HG02852 (cell line): ENCODE measurements around the gene ARMC2.

Experiments
- ATAC-seq: cut with Tn5 transposase; IDR thresholded peaks from one replicate; pipeline ENCODE4 v1.9.1; 2021; ENCODE audit warnings: mild to moderate bottlenecking, moderate library complexity; ENCODE audit not compliant: unreplicated experiment

ARMC2 gene

DNA sequence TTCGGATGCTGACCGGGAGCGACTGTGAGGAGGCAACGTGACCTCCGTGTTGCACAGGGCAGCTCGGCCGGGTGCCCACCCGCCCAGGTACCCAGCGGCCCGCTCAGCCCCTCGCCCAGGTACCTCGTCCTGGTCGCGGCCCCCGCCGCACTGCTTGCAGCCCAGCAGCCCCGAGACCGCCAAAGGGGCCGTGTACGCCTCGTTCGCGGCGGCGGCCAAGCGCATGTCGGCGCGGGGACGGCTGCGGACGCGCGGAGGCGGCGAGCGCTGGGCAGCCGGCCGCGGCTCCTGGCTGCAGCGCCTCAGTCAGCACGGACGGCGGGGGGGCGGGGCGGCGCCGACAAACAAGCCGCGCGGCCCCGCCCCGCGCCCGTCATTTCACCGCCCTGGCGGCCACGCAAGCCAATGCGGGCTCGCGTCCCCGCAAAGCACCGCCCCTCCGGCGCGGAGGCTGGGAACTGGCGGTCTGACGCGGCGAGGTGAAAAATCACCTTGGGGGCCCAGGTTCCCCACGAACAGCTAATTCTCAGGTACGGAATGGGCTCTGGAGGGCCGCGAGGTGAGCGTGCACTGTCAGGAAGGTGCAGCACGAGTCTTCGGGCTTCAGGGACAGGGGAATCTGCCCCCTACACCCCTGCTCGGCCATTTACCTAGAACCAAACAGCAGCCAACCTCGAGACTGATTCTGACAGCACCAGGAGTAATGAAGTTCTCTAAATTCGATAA is 161.2 kb downstream of the ARMC2 start:
- ATAC-seq = peak; percentile 95

DNA sequence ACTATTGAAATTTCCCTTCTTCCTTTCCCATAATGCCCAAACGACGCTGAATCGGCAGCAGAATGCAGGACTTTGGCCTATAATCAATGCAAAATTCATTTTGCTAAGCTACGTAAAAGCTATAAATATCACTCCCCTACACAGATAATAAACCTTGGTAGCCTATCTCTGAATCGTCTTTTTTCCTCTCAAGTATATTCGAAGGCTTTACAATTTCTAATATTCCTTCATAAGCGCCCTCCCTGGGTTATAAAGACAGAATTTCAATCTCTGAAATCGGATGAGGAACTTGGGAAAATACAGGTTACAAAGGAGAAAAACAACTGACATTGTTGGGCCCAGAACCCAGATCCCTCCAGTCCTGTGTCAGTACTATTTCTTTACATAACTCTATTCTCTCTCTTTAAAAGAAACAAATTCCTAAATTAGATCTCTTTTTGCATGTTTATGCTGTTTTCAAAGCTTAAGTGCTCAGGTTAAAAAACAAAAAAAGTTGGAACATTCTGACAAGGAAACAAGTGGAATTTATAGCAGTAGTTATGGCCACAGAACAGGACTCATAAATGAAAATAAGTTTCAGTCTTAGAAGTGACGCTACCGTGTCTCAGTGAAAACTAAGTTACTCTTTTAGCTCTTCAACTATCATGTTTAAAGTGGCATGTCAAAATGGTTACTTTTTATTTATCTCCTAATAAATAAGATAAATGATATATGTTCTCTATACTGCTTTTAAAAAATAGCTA is 161.9 kb downstream of the ARMC2 start:
- no peak for ATAC-seq

DNA sequence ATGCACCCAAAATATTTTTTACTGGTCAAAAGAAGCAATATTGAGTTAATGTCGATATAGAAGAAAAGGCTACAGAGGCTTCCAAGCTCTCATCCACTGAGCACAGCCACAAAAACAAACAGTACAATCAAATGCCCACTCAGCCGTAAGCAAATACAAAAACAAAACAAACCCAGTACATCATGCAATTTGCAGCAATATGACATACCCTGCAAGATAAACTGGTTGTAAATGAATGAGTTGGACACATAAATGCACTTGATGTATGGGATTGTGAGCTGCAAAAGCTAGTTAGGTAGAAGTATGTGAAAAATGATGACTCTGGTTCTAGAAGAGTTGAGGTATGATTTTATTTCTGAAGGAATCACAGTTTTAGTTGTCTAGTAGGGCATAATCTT is 162.5 kb downstream of the ARMC2 start:
- ATAC-seq = no peak

DNA sequence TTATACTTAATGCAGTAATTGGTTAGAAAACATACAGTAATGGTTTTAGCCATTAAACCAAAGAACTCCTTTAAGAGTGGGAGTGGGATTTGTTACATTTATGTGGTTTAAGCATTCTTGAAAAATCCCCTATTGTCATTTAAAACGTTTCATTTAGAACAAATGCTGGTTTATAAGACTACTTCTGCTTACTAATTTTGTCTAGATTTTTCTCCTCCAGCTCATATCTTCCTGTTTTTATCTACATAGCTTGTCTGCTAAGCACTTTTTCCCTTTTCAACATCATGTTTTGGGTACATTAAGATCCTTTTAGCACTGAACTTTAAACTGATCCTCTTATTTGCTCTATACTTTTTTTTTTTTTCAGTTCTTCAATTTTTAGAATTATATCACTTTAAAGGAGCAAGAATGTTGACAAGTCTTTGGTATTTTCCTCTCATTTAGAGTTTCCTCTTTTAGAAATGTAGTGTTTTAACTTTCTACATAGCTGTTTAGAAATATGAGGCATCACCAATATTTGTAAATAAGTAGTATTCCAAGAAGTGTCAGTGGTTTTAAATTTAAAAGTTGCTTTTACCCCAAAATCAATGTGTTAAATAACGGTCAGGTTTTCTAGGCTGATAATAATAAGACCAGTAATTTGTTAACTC is 165.6 kb downstream of the ARMC2 start:
- no peak for ATAC-seq

DNA sequence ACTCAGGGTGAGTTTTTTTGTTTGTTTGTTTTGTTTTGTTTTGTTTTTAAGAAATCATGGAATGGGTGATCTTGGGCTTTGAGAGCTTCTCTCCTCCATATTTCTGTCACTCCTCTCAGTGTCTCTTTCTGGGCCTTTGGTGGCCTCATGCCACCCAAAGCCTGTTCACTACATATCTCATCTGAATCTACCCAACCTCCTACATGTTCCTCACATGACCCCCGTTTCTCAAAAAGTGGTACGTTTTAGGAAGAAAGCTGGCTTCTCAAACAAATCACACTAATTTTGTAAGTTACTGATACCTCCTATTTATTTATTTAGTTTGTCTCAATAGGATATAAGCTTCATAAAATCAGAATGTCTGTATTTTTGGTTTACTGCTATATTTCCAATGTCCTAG is 166.4 kb downstream of the ARMC2 start:
- ATAC-seq = no peak

DNA sequence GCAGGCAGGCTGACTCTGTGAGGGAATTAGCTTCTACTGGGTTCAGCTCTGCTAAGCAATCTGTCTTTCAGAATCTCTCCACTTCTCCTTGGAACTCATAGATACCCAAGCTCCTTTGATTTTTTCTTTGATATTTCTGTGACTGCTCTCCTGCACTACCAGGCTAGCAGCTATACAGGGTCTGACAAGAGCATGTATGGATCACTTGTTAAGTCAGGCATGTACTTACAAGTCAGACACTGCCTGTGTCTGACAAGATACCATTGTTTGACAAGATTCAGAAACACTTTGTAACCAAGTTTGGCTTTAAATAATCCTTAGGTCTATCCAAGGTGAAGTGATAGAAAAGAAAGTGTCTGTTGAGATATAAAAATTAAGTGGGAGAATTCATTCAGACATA is 167.0 kb downstream of the ARMC2 start:
- no peak for ATAC-seq

DNA sequence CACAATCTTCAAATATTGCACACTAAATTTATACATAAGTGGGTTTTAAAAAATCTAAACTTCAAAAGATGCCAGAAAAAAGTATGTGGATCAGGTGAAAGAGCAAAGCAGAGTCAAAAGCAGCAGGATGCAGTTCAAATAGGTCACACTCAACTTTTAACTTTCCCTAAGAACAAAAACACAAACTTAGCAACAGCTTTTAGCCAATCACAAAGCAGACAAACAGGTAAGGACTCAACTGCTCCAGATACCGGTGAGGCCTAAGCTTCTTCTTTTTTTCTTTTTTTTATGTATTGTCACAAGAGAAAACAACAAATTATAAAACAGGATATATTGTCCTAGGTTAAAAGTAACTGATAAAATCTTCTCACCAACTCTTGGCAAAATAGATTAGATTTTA is 171.7 kb downstream of the ARMC2 start:
- ATAC-seq = no peak

DNA sequence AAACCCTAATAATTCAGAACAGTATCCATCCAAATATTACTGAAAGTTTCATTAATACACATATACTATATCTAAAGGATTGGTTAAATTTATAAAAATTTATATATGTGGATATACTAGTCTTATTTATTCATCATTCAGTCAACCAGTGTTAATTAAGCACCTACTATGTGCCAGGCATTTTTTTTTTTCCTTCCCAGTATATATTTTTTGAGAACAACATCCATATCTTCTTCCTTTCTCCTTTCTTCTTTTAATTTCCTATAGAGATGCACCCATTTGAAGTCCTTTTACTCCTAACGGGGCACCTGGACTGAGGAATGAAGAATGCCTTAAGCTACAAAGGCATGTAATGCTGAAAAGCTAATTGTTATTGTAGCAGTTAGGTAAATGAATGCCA is 173.6 kb downstream of the ARMC2 start:
- no peak for ATAC-seq

DNA sequence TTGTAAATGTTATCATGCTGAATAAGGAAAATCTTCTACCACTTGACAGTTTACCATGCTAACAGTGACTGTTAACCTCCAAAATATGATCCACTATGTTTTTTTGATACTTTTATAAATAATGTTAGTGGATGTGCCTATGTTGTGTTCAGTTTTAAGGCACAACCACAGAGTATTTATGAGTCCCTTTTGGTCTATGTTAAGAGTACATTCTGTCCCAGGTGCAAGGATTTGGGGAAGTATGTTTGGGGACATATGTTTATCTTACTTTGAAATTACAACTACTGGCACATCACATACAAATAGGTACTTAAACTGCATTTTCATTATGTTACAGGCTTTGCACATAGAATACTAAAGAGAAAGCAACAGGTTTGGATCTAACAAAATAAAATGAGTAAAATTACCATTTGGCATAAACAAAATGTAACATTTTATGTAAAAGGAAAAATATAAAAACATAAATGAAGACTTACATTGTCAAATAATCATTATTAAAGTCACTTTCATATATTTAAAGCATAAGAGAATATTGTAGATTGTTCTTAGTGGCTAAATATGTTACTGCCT is 175.2 kb downstream of the ARMC2 start:
- no peak for ATAC-seq
